Ishikawa (cell line): ENCODE measurements around the gene NECTIN2.

Experiments used
- CEBPB ChIP-seq: IDR thresholded peaks from 2 replicates; pipeline ENCODE4 v1.6.1; 2012
- CREB1 ChIP-seq: IDR thresholded peaks from 2 replicates; pipeline ENCODE4 v1.6.1; 2012; ENCODE audit warnings: low read depth
- EGR1 ChIP-seq: IDR thresholded peaks from 2 replicates; pipeline ENCODE4 v1.6.1; 2012
- EP300 ChIP-seq: IDR thresholded peaks from 2 replicates; pipeline ENCODE4 v1.6.1; 2012; ENCODE audit warnings: borderline replicate concordance
- FOXM1 ChIP-seq: IDR thresholded peaks from 2 replicates; pipeline ENCODE4 v1.6.1; 2012; ENCODE audit warnings: low read depth, borderline replicate concordance
- NFIC ChIP-seq: IDR thresholded peaks from 2 replicates; pipeline ENCODE4 v1.6.1; 2012
- RAD21 ChIP-seq: IDR thresholded peaks from 2 replicates; pipeline ENCODE4 v1.6.1; 2012; ENCODE audit warnings: low read depth
- TAF1 ChIP-seq: IDR thresholded peaks from 2 replicates; pipeline ENCODE4 v1.6.1; 2012; ENCODE audit warnings: low read depth, mild to moderate bottlenecking
- TCF12 ChIP-seq: IDR thresholded peaks from 2 replicates; pipeline ENCODE4 v1.6.1; 2012; ENCODE audit warnings: low read depth
- TEAD4 ChIP-seq: IDR thresholded peaks from 2 replicates; pipeline ENCODE4 v1.6.1; 2012
- YY1 ChIP-seq: IDR thresholded peaks from 2 replicates; pipeline ENCODE4 v1.6.1; 2012; ENCODE audit warnings: low read depth
- ZBTB7A ChIP-seq: IDR thresholded peaks from 2 replicates; pipeline ENCODE4 v1.6.1; 2012; ENCODE audit warnings: low read depth
- TF ChIP-seq, protein P1 (sequence below): IDR thresholded peaks from 2 replicates; pipeline ENCODE4 v1.6.1; 2012
- TF ChIP-seq, protein P2 (sequence below): IDR thresholded peaks from 2 replicates; pipeline ENCODE4 v1.6.1; 2012
- TF ChIP-seq, protein P3 (sequence below): IDR thresholded peaks from 2 replicates; pipeline ENCODE4 v1.6.1; 2012; ENCODE audit warnings: low read depth, mild to moderate bottlenecking

NECTIN2 gene

DNA sequence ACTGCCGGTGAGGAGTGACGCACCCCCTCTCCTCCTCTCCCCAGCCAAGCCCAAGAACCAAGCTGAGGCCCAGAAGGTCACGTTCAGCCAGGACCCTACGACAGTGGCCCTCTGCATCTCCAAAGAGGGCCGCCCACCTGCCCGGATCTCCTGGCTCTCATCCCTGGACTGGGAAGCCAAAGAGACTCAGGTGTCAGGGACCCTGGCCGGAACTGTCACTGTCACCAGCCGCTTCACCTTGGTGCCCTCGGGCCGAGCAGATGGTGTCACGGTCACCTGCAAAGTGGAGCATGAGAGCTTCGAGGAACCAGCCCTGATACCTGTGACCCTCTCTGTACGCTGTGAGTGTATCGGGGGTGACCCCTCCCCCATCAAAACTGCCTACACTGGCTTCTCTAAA lies 25.7 kb downstream of the NECTIN2 start:
- no peak for TF ChIP-seq CEBPB
- no peak for TF ChIP-seq EGR1
- no peak for TF ChIP-seq TAF1
- TF ChIP-seq YY1: no peak
- TF ChIP-seq TCF12: no peak
- TF ChIP-seq TEAD4: no peak
- TF ChIP-seq FOXM1: no peak
- no peak for TF ChIP-seq RAD21
- TF ChIP-seq, protein P1, sequence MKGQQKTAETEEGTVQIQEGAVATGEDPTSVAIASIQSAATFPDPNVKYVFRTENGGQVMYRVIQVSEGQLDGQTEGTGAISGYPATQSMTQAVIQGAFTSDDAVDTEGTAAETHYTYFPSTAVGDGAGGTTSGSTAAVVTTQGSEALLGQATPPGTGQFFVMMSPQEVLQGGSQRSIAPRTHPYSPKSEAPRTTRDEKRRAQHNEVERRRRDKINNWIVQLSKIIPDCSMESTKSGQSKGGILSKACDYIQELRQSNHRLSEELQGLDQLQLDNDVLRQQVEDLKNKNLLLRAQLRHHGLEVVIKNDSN: no peak
- TF ChIP-seq, protein P2, sequence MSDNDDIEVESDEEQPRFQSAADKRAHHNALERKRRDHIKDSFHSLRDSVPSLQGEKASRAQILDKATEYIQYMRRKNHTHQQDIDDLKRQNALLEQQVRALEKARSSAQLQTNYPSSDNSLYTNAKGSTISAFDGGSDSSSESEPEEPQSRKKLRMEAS: no peak
- no peak for TF ChIP-seq NFIC

DNA sequence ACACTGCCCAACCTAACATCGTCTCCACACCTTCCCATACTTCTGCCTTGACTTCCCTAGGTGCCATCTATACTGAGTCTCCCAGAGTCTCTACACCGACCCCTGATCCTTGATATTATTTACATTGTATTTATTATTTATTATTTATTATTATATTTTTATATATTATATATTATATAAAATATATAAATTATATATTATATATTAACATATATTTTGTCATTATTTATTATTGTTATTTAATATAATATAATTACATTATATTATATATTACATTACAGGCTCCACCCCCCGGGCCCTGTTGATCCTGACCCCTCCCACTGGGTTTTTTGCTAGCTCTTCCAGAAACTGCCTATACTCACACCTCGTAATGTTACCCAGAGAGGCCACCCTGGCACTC lies 26.6 kb downstream of the NECTIN2 start:
- TF ChIP-seq YY1 (no peak), TAF1 (no peak), CREB1 (no peak), FOXM1 (no peak)

DNA sequence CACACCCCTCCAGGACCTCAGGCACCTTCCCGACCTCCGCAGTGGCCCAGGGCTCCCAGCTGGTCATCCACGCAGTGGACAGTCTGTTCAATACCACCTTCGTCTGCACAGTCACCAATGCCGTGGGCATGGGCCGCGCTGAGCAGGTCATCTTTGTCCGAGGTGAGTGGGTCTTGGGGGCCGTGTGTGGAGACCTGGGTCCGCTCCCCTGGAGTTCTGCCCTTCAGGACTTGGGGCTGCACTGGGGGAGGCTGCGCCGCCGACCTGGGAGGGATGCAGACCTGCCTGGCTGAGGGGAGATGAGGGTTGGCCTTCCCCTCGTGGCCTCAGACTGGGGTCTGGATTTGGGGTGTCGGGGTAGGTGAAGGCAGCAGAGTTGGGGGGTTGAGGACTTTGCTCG lies 28.2 kb downstream of the NECTIN2 start:
- TF ChIP-seq TAF1 (no peak), RAD21 (no peak), TEAD4 (no peak), ZBTB7A (no peak), NFIC (no peak), EP300 (no peak), YY1 (no peak), CEBPB (no peak), FOXM1 (no peak), CREB1 (no peak), TCF12 (no peak), EGR1 (no peak)
- TF ChIP-seq, protein P1: no peak
- TF ChIP-seq, protein P3, sequence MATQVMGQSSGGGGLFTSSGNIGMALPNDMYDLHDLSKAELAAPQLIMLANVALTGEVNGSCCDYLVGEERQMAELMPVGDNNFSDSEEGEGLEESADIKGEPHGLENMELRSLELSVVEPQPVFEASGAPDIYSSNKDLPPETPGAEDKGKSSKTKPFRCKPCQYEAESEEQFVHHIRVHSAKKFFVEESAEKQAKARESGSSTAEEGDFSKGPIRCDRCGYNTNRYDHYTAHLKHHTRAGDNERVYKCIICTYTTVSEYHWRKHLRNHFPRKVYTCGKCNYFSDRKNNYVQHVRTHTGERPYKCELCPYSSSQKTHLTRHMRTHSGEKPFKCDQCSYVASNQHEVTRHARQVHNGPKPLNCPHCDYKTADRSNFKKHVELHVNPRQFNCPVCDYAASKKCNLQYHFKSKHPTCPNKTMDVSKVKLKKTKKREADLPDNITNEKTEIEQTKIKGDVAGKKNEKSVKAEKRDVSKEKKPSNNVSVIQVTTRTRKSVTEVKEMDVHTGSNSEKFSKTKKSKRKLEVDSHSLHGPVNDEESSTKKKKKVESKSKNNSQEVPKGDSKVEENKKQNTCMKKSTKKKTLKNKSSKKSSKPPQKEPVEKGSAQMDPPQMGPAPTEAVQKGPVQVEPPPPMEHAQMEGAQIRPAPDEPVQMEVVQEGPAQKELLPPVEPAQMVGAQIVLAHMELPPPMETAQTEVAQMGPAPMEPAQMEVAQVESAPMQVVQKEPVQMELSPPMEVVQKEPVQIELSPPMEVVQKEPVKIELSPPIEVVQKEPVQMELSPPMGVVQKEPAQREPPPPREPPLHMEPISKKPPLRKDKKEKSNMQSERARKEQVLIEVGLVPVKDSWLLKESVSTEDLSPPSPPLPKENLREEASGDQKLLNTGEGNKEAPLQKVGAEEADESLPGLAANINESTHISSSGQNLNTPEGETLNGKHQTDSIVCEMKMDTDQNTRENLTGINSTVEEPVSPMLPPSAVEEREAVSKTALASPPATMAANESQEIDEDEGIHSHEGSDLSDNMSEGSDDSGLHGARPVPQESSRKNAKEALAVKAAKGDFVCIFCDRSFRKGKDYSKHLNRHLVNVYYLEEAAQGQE: no peak
- TF ChIP-seq, protein P2: no peak

DNA sequence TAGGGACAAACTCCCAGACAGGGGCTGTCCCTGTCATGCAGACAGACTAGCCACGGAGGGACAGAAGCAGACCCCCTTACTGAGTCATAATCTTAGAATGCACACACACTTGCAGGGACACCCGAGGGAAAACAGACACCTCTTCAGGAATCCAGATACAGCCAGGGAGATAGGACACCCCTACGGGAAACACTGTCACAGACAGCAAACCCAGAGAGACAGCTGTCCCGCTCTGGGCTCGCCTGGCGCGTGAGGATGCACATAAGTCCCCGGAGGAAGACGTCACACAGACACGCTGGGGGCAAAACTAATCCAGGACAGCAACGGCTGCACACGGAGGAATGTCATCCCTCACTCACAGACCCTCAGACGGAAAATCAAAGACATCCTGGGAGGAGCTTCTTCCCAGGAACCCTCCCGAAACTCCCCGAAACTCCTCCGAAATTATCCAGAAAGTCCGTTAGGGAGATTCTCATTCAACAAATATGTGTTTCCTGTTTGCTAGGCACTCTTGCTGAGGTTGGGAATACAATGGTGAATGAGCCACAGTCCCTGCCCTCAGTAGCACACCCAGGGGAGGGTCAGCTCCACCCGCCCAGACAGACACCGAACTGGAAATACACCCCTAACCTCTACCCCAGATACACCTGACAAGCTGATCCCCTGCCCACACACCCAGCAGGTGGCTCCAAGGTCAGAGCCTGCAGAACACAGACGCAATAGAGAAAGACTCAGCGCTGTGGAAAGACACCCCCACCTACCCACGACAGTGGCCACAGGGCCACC lies 29.8 kb downstream of the NECTIN2 start:
- no peak for TF ChIP-seq TEAD4
- TF ChIP-seq, protein P1: no peak
- no peak for TF ChIP-seq NFIC
- no peak for TF ChIP-seq EGR1
- no peak for TF ChIP-seq YY1
- TF ChIP-seq, protein P3: no peak
- no peak for TF ChIP-seq CREB1

DNA sequence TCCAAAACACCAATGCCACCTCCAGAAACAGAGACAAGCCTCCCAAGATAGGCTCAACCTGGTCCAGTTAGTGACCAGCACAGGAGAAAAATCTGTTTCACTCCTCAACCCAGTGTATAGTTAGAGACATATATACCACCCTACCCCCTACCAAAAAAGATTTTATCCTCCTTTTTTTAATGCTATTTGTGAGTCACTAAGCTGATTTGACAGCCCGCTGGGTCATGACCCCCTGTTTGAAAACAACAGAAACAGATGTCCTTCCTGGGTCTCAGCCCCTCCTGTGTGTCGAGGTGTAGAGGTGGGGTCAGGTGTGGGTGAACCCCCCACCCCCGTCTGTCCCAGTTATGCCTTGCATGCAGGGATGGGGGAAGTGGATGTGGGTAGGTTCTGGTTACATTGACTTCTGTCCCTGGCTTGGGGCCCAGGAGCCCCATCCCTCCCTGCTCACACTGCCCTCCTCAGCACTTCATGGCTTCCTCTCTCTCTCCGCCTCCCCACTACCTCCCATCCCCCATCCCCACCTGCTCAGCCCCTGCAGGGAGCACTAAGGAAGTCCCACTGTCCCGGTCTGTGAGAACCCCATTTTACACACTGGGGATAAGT lies 30.9 kb downstream of the NECTIN2 start:
- TF ChIP-seq FOXM1 (no peak), CREB1 (no peak), RAD21 (no peak), YY1 (no peak), ZBTB7A (no peak)
- TF ChIP-seq, protein P3: no peak
- TF ChIP-seq, protein P2: no peak
